Epidermal melanocyte (primary cell): ENCODE results near the gene TOMM6.
A peak's percentile ranks its signal among the peaks of the same experiment; 100 is the strongest.
"Not testable (repeated sequence)": the region's sequence is repeated elsewhere in the genome, so short reads cannot be mapped to it uniquely, and the experiment has no call there.

Experiments used
- DNase-seq: peaks from one replicate; pipeline ENCODE4 v3.0.0; 2011; ENCODE audit warnings: low spot score; ENCODE audit not compliant: insufficient read length

TOMM6 gene

GRCh38 chr6:41785254-41785653, 2.2 kb upstream of the TOMM6 start:
- no peak for DNase-seq

- DNase-seq = no peak
Observed at GRCh38 chr6:41785689-41786450, 1.6 kb upstream of the TOMM6 start.

GRCh38 chr6:41786451-41787218, 859 bp upstream of the TOMM6 start:
- peak; percentile 89 for DNase-seq

- no peak for DNase-seq
Observed at GRCh38 chr6:41789390-41789724, 1.9 kb downstream of the TOMM6 start.

GRCh38 chr6:41790045-41790444, 2.6 kb downstream of the TOMM6 start:
- DNase-seq = no peak

GRCh38 chr6:41791305-41791704, 3.8 kb downstream of the TOMM6 start:
- DNase-seq = no peak

GRCh38 chr6:41791984-41792383, 4.5 kb downstream of the TOMM6 start:
- DNase-seq = no peak

- DNase-seq = no peak
Observed at GRCh38 chr6:41796474-41796873, 9.0 kb downstream of the TOMM6 start.

GRCh38 chr6:41798901-41799558, 11.5 kb downstream of the TOMM6 start:
- no peak for DNase-seq

GRCh38 chr6:41799559-41799911, 12.0 kb downstream of the TOMM6 start:
- no peak for DNase-seq

GRCh38 chr6:41801380-41801779, 13.9 kb downstream of the TOMM6 start:
- DNase-seq = no peak

GRCh38 chr6:41805830-41806774, 18.6 kb downstream of the TOMM6 start:
- DNase-seq = no peak

- DNase-seq = no peak
Observed at GRCh38 chr6:41811095-41811494, 23.6 kb downstream of the TOMM6 start.

- not testable (repeated sequence) for DNase-seq
Observed at GRCh38 chr6:41811946-41812345, 24.5 kb downstream of the TOMM6 start.

GRCh38 chr6:41813469-41813868, 26.0 kb downstream of the TOMM6 start:
- no peak for DNase-seq

- no peak for DNase-seq
Observed at GRCh38 chr6:41813956-41814355, 26.5 kb downstream of the TOMM6 start.

- DNase-seq = no peak
Observed at GRCh38 chr6:41814629-41815028, 27.1 kb downstream of the TOMM6 start.

GRCh38 chr6:41815587-41815986, 28.1 kb downstream of the TOMM6 start:
- DNase-seq = no peak

- DNase-seq = no peak
Observed at GRCh38 chr6:41818271-41819054, 31.0 kb downstream of the TOMM6 start.

- no peak for DNase-seq
Observed at GRCh38 chr6:41821266-41821665, 33.8 kb downstream of the TOMM6 start.

GRCh38 chr6:41822021-41822420, 34.5 kb downstream of the TOMM6 start:
- DNase-seq = no peak
